OCI-LY1 (cell line): ENCODE results near the gene ITGA7.

Experiments used
- CTCF ChIP-seq: fragments of 200-600 bp; sonication (generic), shearing (Covaris generic); IDR thresholded peaks from 2 replicates; pipeline ENCODE4 v1.5.1; 2017; ENCODE audit warnings: mild to moderate bottlenecking, antibody characterized with exemption, low read length, moderate library complexity, mixed read lengths
- EZH2 ChIP-seq: fragments of 200-600 bp; sonication (generic), shearing (Covaris generic); IDR thresholded peaks from 2 replicates; pipeline ENCODE4 v1.8.0; 2017; ENCODE audit warnings: borderline replicate concordance, mixed run types, mild to moderate bottlenecking, antibody characterized with exemption, low read length, moderate library complexity, mixed read lengths

- TF ChIP-seq CTCF = no peak
- no peak for TF ChIP-seq EZH2
These were observed 21.2 kb downstream of the ITGA7 start for GRCh38 chr12:55686366-55687010.
